ENCODE results near the gene ARSA.

GRCh38 chr22:50676180-50676636, 48.3 kb upstream of the ARSA start:
- no peak for TF ChIP-seq CTCF (conservative IDR thresholded peaks at IDR 0.05)
- no peak for TF ChIP-seq EZH2 (IDR thresholded peaks at IDR 0.05; ENCODE audit: low read depth)
